Spinal cord (tissue), 10 donors: ENCODE measurements around the gene AMPH. TPM values are rescaled to one million over a fixed set of nuclear protein-coding genes. Genes with fewer than 3 reads are reported as not detected.
A peak's percentile ranks its signal among the peaks of the same experiment; 100 is the strongest.
"Not testable (repeated sequence)": the region's sequence is repeated elsewhere in the genome, so short reads cannot be mapped to it uniquely, and the experiment has no call there.

Experiments
- DNase-seq, 6 donors: peaks; one replicate each; pipeline versions ENCODE4 v3.0.0 to v3.0.0-alpha.2; 2013 to 2015; ENCODE audit warnings: low spot score in 6 of 6, low read depth in 4 of 6
- H3K27ac ChIP-seq: one replicate; pipeline ENCODE4 v1.5.1; 2013; ENCODE audit warnings: low read depth, low read length, control low read depth
- H3K27me3 ChIP-seq: one replicate; pipeline ENCODE4 v1.6.1; 2013; ENCODE audit warnings: low read length; ENCODE audit not compliant: control insufficient read depth, insufficient read depth
- H3K36me3 ChIP-seq: one replicate; pipeline ENCODE4 v1.6.1; 2013; ENCODE audit warnings: low read length; ENCODE audit not compliant: control insufficient read depth, insufficient read depth
- H3K4me1 ChIP-seq: one replicate; pipeline ENCODE4 v1.6.1; 2013; ENCODE audit warnings: low read length; ENCODE audit not compliant: control insufficient read depth, insufficient read depth
- H3K4me3 ChIP-seq: one replicate; pipeline ENCODE4 v1.5.1; 2013; ENCODE audit warnings: low read depth, low read length, control low read depth
- H3K9me3 ChIP-seq: one replicate; pipeline ENCODE4 v1.6.1; 2013; ENCODE audit warnings: low read length; ENCODE audit not compliant: control insufficient read depth, insufficient read depth
- WGBS: methylation state at CpG from one replicate; pipeline ENCODE4 v1.1.5; 2013; ENCODE audit warnings: missing lambda C conversion rate; ENCODE audit not compliant: insufficient coverage; 5-methylcytosine and 5-hydroxymethylcytosine counted together
- polyA plus RNA-seq, 2 donors: library from polyadenylated mRNA; unstranded; fragments of 120-200 nt; gene quantifications; one replicate each; pipeline ENCODE4 v1.2.1, GENCODE V29; 2013; ENCODE audit not compliant: insufficient read length in 2 of 2
- total RNA-seq, 2 donors: library from RNA; depleted of rRNA in 1 of 2; stranded (reverse); fragments of 120-200 nt in 1 of 2; fragments of >200 nt in 1 of 2; gene quantifications; one replicate each; pipeline versions ENCODE4 v1.2.3 to v1.2.4, GENCODE V29; 2013 to 2014
- donor health status: healthy.

The AMPH gene
- total and polyA plus RNA-seq, 4 donors: 37.3 to 116 (median 95.3) TPM

- Histone ChIP-seq H3K4me3 (no peak overlapping the region), H3K36me3 (no peaks in the 10 kb centered on the region), H3K4me1 (no peaks in the 10 kb centered on the region), H3K9me3 (no peaks in the 10 kb centered on the region), H3K27ac (no peak overlapping the region), H3K27me3 (no peaks in the 10 kb centered on the region)
- WGBS: 86% methylated on average over 4 of the region's 11 CpGs
- DNase-seq: peak in 1 of 6 donors; percentile 22
These were observed 46.5 kb downstream of the AMPH start for GRCh38 chr7:38584443-38585210.

GRCh38 chr7:38580485-38580884, 50.7 kb downstream of the AMPH start:
- Histone ChIP-seq H3K36me3 (no peaks in the 10 kb centered on the region), H3K27ac (no peak overlapping the region), H3K9me3 (no peaks in the 10 kb centered on the region), H3K27me3 (no peaks in the 10 kb centered on the region), H3K4me3 (no peak overlapping the region), H3K4me1 (no peaks in the 10 kb centered on the region)
- no peak for DNase-seq
- 88% methylated on average over 2 of the region's 5 CpGs for WGBS

- H3K27ac ChIP-seq: no peak overlapping the region
- no peak overlapping the region for H3K4me3 ChIP-seq
- 24% methylated on average over 5 of the region's 5 CpGs for WGBS
- no peaks in the 10 kb centered on the region for H3K4me1 ChIP-seq
- DNase-seq: peak in 2 of 6 donors; percentile 60 to 73
- peaks cover 2% of the 10 kb centered on the region for H3K36me3 ChIP-seq
- H3K27me3 ChIP-seq: no peaks in the 10 kb centered on the region
- no peaks in the 10 kb centered on the region for H3K9me3 ChIP-seq
These were observed 57.1 kb downstream of the AMPH start for GRCh38 chr7:38574086-38574485.

GRCh38 chr7:38571620-38572019, 59.6 kb downstream of the AMPH start:
- H3K4me1 ChIP-seq, DNase-seq, H3K4me3 ChIP-seq, H3K9me3 ChIP-seq, H3K27ac ChIP-seq, H3K36me3 ChIP-seq, H3K27me3 ChIP-seq: not testable (repeated sequence)
- WGBS: no CpG with 5 or more reads among the region's 2 CpGs

- no peaks in the 10 kb centered on the region for H3K4me1 ChIP-seq
- no CpG with 5 or more reads among the region's 2 CpGs for WGBS
- no peak overlapping the region for H3K27ac ChIP-seq
- peaks cover 2% of the 10 kb centered on the region for H3K36me3 ChIP-seq
- DNase-seq: no peak
- H3K4me3 ChIP-seq: no peak overlapping the region
- no peaks in the 10 kb centered on the region for H3K9me3 ChIP-seq
- no peaks in the 10 kb centered on the region for H3K27me3 ChIP-seq
These were observed 62.7 kb downstream of the AMPH start for GRCh38 chr7:38568497-38568896.

GRCh38 chr7:38565289-38565688, 65.9 kb downstream of the AMPH start:
- Histone ChIP-seq H3K4me3 (no peak overlapping the region), H3K27me3 (no peaks in the 10 kb centered on the region), H3K9me3 (no peaks in the 10 kb centered on the region), H3K27ac (no peak overlapping the region), H3K36me3 (no peaks in the 10 kb centered on the region), H3K4me1 (no peaks in the 10 kb centered on the region)
- WGBS: 100% methylated on average over 1 of the region's 2 CpGs
- no peak for DNase-seq

- Histone ChIP-seq H3K4me1 (peaks cover 6% of the 10 kb centered on the region), H3K27ac (no peak overlapping the region), H3K27me3 (no peaks in the 10 kb centered on the region), H3K9me3 (no peaks in the 10 kb centered on the region), H3K4me3 (no peak overlapping the region), H3K36me3 (no peaks in the 10 kb centered on the region)
- WGBS: no CpG with 5 or more reads among the region's 2 CpGs
- no peak for DNase-seq
These were observed 67.4 kb downstream of the AMPH start for GRCh38 chr7:38563741-38564140.

GRCh38 chr7:38561166-38561565, 70.0 kb downstream of the AMPH start:
- no peak for DNase-seq
- no peaks in the 10 kb centered on the region for H3K27me3 ChIP-seq
- H3K4me1 ChIP-seq: peaks cover 6% of the 10 kb centered on the region
- H3K27ac ChIP-seq: no peak overlapping the region
- 100% methylated on average over 1 of the region's 3 CpGs for WGBS
- no peaks in the 10 kb centered on the region for H3K36me3 ChIP-seq
- no peaks in the 10 kb centered on the region for H3K9me3 ChIP-seq
- H3K4me3 ChIP-seq: no peak overlapping the region

GRCh38 chr7:38558761-38559345, 72.3 kb downstream of the AMPH start:
- WGBS: 35% methylated on average over 3 of the region's 7 CpGs
- H3K4me3 ChIP-seq: no peak overlapping the region
- peak in 2 of 6 donors; percentile 26 to 86 for DNase-seq
- H3K9me3 ChIP-seq: no peaks in the 10 kb centered on the region
- peaks cover 6% of the 10 kb centered on the region for H3K4me1 ChIP-seq
- no peaks in the 10 kb centered on the region for H3K27me3 ChIP-seq
- no peaks in the 10 kb centered on the region for H3K36me3 ChIP-seq
- H3K27ac ChIP-seq: no peak overlapping the region

GRCh38 chr7:38554586-38554985, 76.6 kb downstream of the AMPH start:
- Histone ChIP-seq H3K9me3 (no peaks in the 10 kb centered on the region), H3K27me3 (no peaks in the 10 kb centered on the region), H3K4me1 (peaks cover 6% of the 10 kb centered on the region), H3K4me3 (no peak overlapping the region), H3K27ac (no peak overlapping the region), H3K36me3 (no peaks in the 10 kb centered on the region)
- no peak for DNase-seq
- no CpG with 5 or more reads among the region's 1 CpG for WGBS
